Duodenal mucosa (tissue), 2 donors: ENCODE measurements around the gene CFD.
"Not testable (repeated sequence)": the region's sequence is repeated elsewhere in the genome, so short reads cannot be mapped to it uniquely, and the experiment has no call there.

Source experiments
- H3K27ac ChIP-seq: one replicate; pipeline ENCODE4 v1.7.0; 2013; ENCODE audit warnings: low read depth, low read length
- H3K27me3 ChIP-seq, 2 donors: one replicate each; pipeline ENCODE4 v1.7.0; 2013; ENCODE audit warnings: low read length in 2 of 2, control low read depth in 1 of 2; ENCODE audit not compliant: insufficient read depth in 2 of 2, control insufficient read depth in 1 of 2
- H3K36me3 ChIP-seq, 2 donors: one replicate each; pipeline ENCODE4 v1.7.0; 2013; ENCODE audit warnings: low read length in 2 of 2, control low read depth in 1 of 2; ENCODE audit not compliant: insufficient read depth in 2 of 2, control insufficient read depth in 1 of 2
- H3K4me1 ChIP-seq, 2 donors: one replicate each; pipeline ENCODE4 v1.7.0; 2013; ENCODE audit warnings: low read length in 2 of 2, control low read depth in 1 of 2; ENCODE audit not compliant: insufficient read depth in 2 of 2, control insufficient read depth in 1 of 2
- H3K4me3 ChIP-seq, 2 donors: one replicate each; pipeline ENCODE4 v1.7.0; 2013; ENCODE audit warnings: low read length in 2 of 2, low read depth in 1 of 2
- H3K9ac ChIP-seq, 2 donors: one replicate each; pipeline ENCODE4 v1.7.0; 2013; ENCODE audit warnings: low read length in 2 of 2, low read depth in 1 of 2
- H3K9me3 ChIP-seq, 2 donors: one replicate each; pipeline ENCODE4 v1.7.0; 2013; ENCODE audit warnings: low read length in 2 of 2, control low read depth in 1 of 2; ENCODE audit not compliant: control insufficient read depth in 1 of 2

CFD gene

GRCh38 chr19:890831-891230, 31.4 kb downstream of the CFD start:
- no peaks in the 10 kb centered on the region for H3K27me3 ChIP-seq
- H3K9me3 ChIP-seq = no peaks in the 10 kb centered on the region
- no peak overlapping the region for H3K9ac ChIP-seq
- peaks cover 12 to 39% of the 10 kb centered on the region in 2 donors for H3K36me3 ChIP-seq
- no peak overlapping the region for H3K27ac ChIP-seq
- H3K4me1 ChIP-seq = peaks cover 4 to 5% of the 10 kb centered on the region in 2 donors
- H3K4me3 ChIP-seq = no peak overlapping the region

- Histone ChIP-seq H3K36me3 (peaks cover 8 to 31% of the 10 kb centered on the region in 2 donors), H3K9ac (peak overlapping the region; percentile 57 to 92)
These were observed 32.1 kb downstream of the CFD start for GRCh38 chr19:891421-892200.

GRCh38 chr19:892243-892893, 32.9 kb downstream of the CFD start:
- H3K4me1 ChIP-seq = peaks cover 4 to 5% of the 10 kb centered on the region in 2 donors
- H3K4me3 ChIP-seq = peak overlapping the region; percentile 83 to 84
- H3K36me3 ChIP-seq = peaks cover 8 to 33% of the 10 kb centered on the region in 2 donors
- H3K27ac ChIP-seq = peak overlapping the region; percentile 58
- no peaks in the 10 kb centered on the region for H3K9me3 ChIP-seq
- peak overlapping the region; percentile 57 to 92 for H3K9ac ChIP-seq
- no peaks in the 10 kb centered on the region for H3K27me3 ChIP-seq

More at GRCh38 chr19:891421-892200, 32.1 kb downstream of the CFD start:
- not testable (repeated sequence) for H3K9me3 ChIP-seq, H3K4me1 ChIP-seq, H3K27me3 ChIP-seq, H3K27ac ChIP-seq
- peak overlapping the region; percentile 83 to 84 for H3K4me3 ChIP-seq

- Histone ChIP-seq H3K27me3 (no peaks in the 10 kb centered on the region), H3K9ac (peak within 1 kb of the TSS; percentile 81 to 92), H3K36me3 (peaks cover 8 to 32% of the 10 kb centered on the region in 2 donors), H3K4me1 (peaks cover 4 to 5% of the 10 kb centered on the region in 2 donors), H3K4me3 (peak within 1 kb of the TSS; percentile 83 to 84), H3K27ac (peak within 1 kb of the TSS; percentile 90), H3K9me3 (no peaks in the 10 kb centered on the region)
These were observed 33.6 kb downstream of the CFD start, which contains the start of the genes MED16 and RNU6-9 for GRCh38 chr19:892894-893689. MED16 (minus strand) TSS chr19:893187; CDS start chr19:891131, 2,056 bp downstream. RNU6-9 (plus strand) TSS chr19:893484.

- peaks cover 0 to 22% of the 10 kb centered on the region in 2 donors for H3K36me3 ChIP-seq
- peaks cover 4 to 5% of the 10 kb centered on the region in 2 donors for H3K4me1 ChIP-seq
- no peak overlapping the region for H3K9ac ChIP-seq
- H3K27ac ChIP-seq = no peak overlapping the region
- no peak overlapping the region for H3K4me3 ChIP-seq
- H3K27me3 ChIP-seq = no peaks in the 10 kb centered on the region
- H3K9me3 ChIP-seq = no peaks in the 10 kb centered on the region
These were observed 37.0 kb downstream of the CFD start for GRCh38 chr19:896434-896833.

- no peaks in the 10 kb centered on the region for H3K9me3 ChIP-seq
- no peak overlapping the region for H3K27ac ChIP-seq
- H3K27me3 ChIP-seq = no peaks in the 10 kb centered on the region
- peaks cover 3% of the 10 kb centered on the region in 2 donors for H3K4me1 ChIP-seq
- peaks cover 3 to 23% of the 10 kb centered on the region in 2 donors for H3K36me3 ChIP-seq
- H3K9ac ChIP-seq = no peak overlapping the region
- no peak overlapping the region for H3K4me3 ChIP-seq
These were observed 37.5 kb downstream of the CFD start for GRCh38 chr19:896999-897398.

- no peaks in the 10 kb centered on the region for H3K9me3 ChIP-seq
- no peak overlapping the region for H3K27ac ChIP-seq
- H3K27me3 ChIP-seq = no peaks in the 10 kb centered on the region
- peaks cover 3 to 23% of the 10 kb centered on the region in 2 donors for H3K36me3 ChIP-seq
- H3K4me1 ChIP-seq = no peaks in the 10 kb centered on the region
- H3K9ac ChIP-seq = no peak overlapping the region
- H3K4me3 ChIP-seq = no peak overlapping the region
These were observed 38.1 kb downstream of the CFD start for GRCh38 chr19:897442-898039.

GRCh38 chr19:898663-899062, 39.2 kb downstream of the CFD start:
- Histone ChIP-seq H3K9me3 (no peaks in the 10 kb centered on the region), H3K4me1 (no peaks in the 10 kb centered on the region), H3K27ac (no peak overlapping the region), H3K9ac (no peak overlapping the region), H3K36me3 (peaks cover 3 to 23% of the 10 kb centered on the region in 2 donors), H3K4me3 (no peak overlapping the region), H3K27me3 (no peaks in the 10 kb centered on the region)

GRCh38 chr19:899336-900042, 40.0 kb downstream of the CFD start:
- H3K9ac ChIP-seq = no peak overlapping the region
- H3K9me3 ChIP-seq = no peaks in the 10 kb centered on the region
- H3K27ac ChIP-seq = no peak overlapping the region

More at GRCh38 chr19:899336-900042, 40.0 kb downstream of the CFD start:
- no peak overlapping the region for H3K4me3 ChIP-seq
- no peaks in the 10 kb centered on the region for H3K4me1 ChIP-seq
- H3K36me3 ChIP-seq = peaks cover 3 to 23% of the 10 kb centered on the region in 2 donors
- no peaks in the 10 kb centered on the region for H3K27me3 ChIP-seq
